GM12878 (cell line): ENCODE measurements around the gene GPC5.

Experiments used
- ASH2L ChIP-seq: fragments of 300-600, 200-600 bp; sonication (generic); IDR thresholded peaks from 2 replicates; pipeline ENCODE4 v1.6.1; 2017; ENCODE audit warnings: low read depth, mild to moderate bottlenecking, borderline replicate concordance
- ATF2 ChIP-seq: IDR thresholded peaks from 2 replicates; pipeline ENCODE4 v1.6.1; 2012; ENCODE audit warnings: low read length, inconsistent platforms
- BMI1 ChIP-seq: fragments of 450-650 bp; IDR thresholded peaks from 2 replicates; pipeline ENCODE4 v1.6.1; 2016; ENCODE audit warnings: mild to moderate bottlenecking, moderate library complexity, borderline replicate concordance
- CBFB ChIP-seq: IDR thresholded peaks from 2 replicates; pipeline ENCODE4 v1.6.1; 2016; ENCODE audit warnings: antibody characterized with exemption, low read depth
- CTCF ChIP-seq, 3 experiments: IDR thresholded peaks in 2 of 3; conservative IDR thresholded peaks in 1 of 3; 2 replicates each; pipeline ENCODE4 v1.5.1; 2011; ENCODE audit warnings: low read depth in 3 of 3, low read length in 3 of 3, mild to moderate bottlenecking in 3 of 3, control low read depth in 2 of 3, moderate library complexity in 2 of 3, inconsistent platforms in 1 of 3, mixed read lengths in 1 of 3; ENCODE audit not compliant: control insufficient read depth in 2 of 3, insufficient read depth in 1 of 3; ENCODE audit errors: extremely low read depth in 1 of 3
- DPF2 ChIP-seq: fragments of 450-650 bp; IDR thresholded peaks from 2 replicates; pipeline ENCODE4 v1.6.1; 2017; ENCODE audit warnings: mild to moderate bottlenecking
- EED ChIP-seq: sonication (generic); IDR thresholded peaks from 2 replicates; pipeline ENCODE4 v1.6.1; 2016; ENCODE audit warnings: antibody characterized with exemption, low read depth
- MXI1 ChIP-seq: fragments of 150-350 bp; IDR thresholded peaks from 2 replicates; pipeline ENCODE4 v1.6.1; 2011; ENCODE audit warnings: low read depth, mild to moderate bottlenecking, inconsistent platforms, low read length, improper control_type of control experiment
- NFYB ChIP-seq: IDR thresholded peaks from 2 replicates; pipeline ENCODE4 v1.6.1; 2011; ENCODE audit warnings: low read depth, mild to moderate bottlenecking, low read length, improper control_type of control experiment, moderate library complexity; ENCODE audit not compliant: insufficient read depth
- POLR2AphosphoS5 ChIP-seq: IDR thresholded peaks from 2 replicates; pipeline ENCODE4 v1.6.1; 2011; ENCODE audit warnings: mild to moderate bottlenecking, low read length, inconsistent platforms
- SIX5 ChIP-seq: IDR thresholded peaks from 2 replicates; pipeline ENCODE4 v1.6.1; 2011; ENCODE audit warnings: mild to moderate bottlenecking, low read depth, low read length, moderate library complexity; ENCODE audit not compliant: severe bottlenecking
- SP1 ChIP-seq: IDR thresholded peaks from one replicate; pipeline ENCODE4 v1.6.1; 2011; ENCODE audit warnings: low read depth, low read length
- YY1 ChIP-seq: IDR thresholded peaks from 2 replicates; pipeline ENCODE4 v1.6.1; 2011; ENCODE audit warnings: low read depth, mild to moderate bottlenecking, low read length
- TF ChIP-seq, protein P1 (sequence below): fragments of 450-650 bp; IDR thresholded peaks from 2 replicates; pipeline ENCODE4 v1.6.1; 2016; ENCODE audit warnings: mild to moderate bottlenecking

GRCh38 chr13:92097337-92097903, 699.0 kb downstream of the GPC5 start:
- TF ChIP-seq DPF2 (no peak), SP1 (no peak), MXI1 (no peak), NFYB (no peak), ASH2L (no peak), ATF2 (no peak), SIX5 (no peak), BMI1 (no peak), YY1 (no peak), CTCF (IDR thresholded peaks at IDR 0.05 in 2 of 3, conservative IDR thresholded peaks at IDR 0.05 in 1 of 3; ENCODE audit: control insufficient read depth in 2 of 3, extremely low read depth in 1 of 3, insufficient read depth in 1 of 3, low read depth in 3 of 3, low read length in 3 of 3) (no peak), POLR2AphosphoS5 (no peak), EED (no peak), CBFB (no peak)
- TF ChIP-seq, protein P1, sequence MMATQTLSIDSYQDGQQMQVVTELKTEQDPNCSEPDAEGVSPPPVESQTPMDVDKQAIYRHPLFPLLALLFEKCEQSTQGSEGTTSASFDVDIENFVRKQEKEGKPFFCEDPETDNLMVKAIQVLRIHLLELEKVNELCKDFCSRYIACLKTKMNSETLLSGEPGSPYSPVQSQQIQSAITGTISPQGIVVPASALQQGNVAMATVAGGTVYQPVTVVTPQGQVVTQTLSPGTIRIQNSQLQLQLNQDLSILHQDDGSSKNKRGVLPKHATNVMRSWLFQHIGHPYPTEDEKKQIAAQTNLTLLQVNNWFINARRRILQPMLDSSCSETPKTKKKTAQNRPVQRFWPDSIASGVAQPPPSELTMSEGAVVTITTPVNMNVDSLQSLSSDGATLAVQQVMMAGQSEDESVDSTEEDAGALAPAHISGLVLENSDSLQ = no peak
